Endothelial cell of hepatic sinusoid (primary cell): ENCODE data around the gene FBXO22.

Experiments used
- in situ Hi-C: cut with HindIII; loops from 2 replicates; pipeline ENCODE4 v1.10.0; 2017; ENCODE audit warnings: low sequenced_read_pairs

Gene FBXO22

DNA sequence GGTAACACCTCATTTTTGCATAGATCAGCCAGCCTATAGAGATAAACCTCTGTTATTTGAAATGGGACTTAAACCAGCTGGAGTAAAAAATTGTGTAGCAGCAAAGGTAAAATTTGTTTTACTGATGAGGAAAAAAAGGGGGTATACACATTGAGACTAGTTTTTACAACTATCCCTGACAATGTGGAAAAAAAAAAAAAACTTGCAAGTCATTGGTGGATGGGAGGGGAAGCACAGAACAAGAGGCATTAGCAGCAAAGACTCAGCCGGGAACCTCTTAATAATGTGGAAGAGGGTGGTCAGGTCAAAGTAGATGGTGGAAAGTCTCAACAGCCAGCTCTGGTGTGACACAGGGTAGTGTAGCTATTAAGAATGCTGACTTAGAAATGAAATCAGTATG, 14.5 kb downstream of the FBXO22 start:
- in situ Hi-C loops = no loop called here

DNA sequence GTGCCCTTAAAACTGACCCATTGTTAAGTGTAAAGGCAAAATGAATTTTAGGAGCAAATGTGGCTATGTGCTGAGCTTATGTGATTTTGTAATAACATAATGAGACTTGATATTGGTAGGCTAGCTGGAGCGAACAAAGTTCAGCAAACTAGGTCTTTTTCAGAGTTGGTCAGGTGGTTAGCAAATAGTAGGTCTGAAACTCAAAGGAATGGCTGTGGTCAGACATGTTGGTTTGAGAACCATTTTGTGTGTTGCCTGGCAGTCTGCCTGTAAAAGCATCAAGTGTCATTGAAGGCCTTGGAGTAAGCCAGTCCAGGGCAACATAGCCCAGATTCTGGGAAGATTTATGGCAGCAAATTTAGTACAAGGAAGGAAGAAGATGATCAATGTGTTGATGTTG, 16.4 kb downstream of the FBXO22 start:
- in situ Hi-C loops = no loop called here

DNA sequence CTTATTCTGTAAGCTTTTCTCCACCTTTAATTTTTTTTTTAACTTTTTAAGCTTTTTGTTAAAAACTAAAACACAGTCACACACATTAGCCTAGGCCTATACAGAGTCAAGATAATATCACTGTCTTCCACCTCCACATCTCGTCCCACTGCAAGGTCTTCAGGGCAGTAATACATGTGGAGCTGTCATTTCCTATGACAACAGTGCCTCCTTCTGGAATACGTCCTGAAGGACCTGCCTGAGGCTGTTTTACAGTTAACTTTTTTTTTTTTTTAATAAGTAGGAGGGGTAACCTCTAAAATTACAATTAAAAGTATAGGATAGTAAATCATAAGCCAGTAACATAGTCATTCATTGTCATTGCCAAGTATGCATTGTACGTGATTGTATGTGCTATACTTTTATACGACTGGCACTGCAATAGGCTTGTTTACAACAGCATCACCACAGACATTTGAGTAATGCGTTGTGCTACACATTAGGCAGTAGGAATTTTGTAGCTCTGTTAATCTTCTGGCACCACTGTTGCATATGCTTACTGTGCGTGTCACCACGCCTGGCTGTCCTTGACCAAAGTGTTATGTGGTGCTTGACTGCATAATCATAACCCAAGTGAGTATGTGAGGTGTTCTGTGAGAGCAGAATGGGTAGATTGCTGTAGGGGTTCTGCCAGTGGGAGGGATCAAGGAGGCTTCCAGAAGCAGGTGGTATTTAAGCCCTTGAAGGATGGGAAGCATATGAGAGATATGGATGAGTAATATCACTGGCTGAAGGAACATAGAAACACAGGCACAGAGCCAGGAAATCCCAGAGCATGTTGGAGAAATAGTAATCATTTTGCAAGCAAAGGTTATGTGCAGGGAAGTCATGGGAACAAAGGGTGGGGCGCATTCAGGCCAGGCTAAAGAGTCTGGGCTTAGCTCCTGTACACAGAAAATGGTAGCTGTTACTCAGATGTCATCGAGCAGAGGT, 18.3 kb downstream of the FBXO22 start:
- in situ Hi-C loops = no loop called here

DNA sequence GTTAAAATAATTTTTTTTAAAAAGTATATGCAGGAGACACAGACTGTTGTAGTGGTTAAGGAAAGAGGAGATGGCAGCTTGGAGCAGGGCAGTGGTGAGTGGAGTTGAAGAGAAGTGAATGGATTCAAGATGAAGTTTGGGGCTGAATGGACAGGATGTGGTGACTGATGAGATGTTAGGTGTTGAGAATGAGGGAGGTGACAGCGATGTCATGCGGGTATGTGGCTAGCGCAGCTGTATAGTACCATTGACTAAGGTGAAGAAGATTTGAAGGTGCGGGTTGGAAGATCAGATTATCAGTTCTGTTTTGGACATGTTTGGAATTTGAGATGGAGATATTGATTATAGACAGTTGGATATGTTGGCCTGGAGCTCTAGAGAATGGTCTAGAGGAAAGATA, 20.1 kb downstream of the FBXO22 start:
- in situ Hi-C loops = no loop called here

DNA sequence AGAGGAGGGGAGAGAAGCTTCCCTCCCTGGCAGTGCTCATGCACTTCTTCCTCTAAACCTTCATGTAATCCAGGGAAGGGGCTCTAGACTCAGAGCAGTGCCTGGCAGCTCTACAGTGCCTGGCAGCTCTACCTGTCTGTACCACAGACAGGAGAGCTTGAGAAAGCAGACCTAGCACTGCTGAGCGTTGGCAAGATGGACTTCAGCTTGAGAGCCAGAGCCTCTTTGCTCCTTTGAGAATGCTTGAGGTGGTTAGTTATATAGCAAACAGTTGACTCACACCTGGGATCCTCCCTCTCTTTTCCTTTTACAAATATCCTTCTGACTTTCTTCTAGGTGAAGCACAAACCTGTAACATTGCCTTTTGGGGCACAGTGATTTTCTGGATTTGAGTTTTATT, 20.9 kb downstream of the FBXO22 start:
- in situ Hi-C loops = no loop called here

- in situ Hi-C loops = no loop called here
Measured at GRCh38 chr15:75925440-75925839, 21.8 kb downstream of the FBXO22 start.

DNA sequence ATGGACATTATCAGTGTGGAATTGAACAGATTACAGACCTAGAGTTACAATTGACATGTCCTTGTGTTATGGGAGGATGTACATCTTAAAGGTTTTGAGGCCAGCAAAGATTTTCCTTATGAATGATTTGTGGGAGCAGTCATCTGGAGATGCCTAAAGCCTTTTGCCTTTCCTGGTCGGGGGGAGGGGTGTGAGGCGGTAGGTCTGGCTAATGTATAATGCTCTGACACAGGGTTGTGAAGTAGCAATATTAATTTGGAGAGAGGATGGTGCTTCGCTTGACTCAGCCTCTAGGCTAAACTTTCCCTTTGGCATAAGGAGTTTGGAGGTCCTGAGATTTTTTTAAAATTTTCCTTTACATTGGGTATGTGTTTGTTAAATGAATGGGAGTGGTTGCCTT, 23.3 kb downstream of the FBXO22 start:
- in situ Hi-C loops = no loop called here

- in situ Hi-C loops = no loop called here
Measured at GRCh38 chr15:75927601-75928000, 23.9 kb downstream of the FBXO22 start.

- in situ Hi-C loops = no loop called here
Measured at GRCh38 chr15:75928680-75929608, 25.3 kb downstream of the FBXO22 start.

- in situ Hi-C loops = no loop called here
Measured at GRCh38 chr15:75929799-75930565, 26.3 kb downstream of the FBXO22 start.

- in situ Hi-C loops = no loop called here
Measured at GRCh38 chr15:75930866-75931265, 27.2 kb downstream of the FBXO22 start.

DNA sequence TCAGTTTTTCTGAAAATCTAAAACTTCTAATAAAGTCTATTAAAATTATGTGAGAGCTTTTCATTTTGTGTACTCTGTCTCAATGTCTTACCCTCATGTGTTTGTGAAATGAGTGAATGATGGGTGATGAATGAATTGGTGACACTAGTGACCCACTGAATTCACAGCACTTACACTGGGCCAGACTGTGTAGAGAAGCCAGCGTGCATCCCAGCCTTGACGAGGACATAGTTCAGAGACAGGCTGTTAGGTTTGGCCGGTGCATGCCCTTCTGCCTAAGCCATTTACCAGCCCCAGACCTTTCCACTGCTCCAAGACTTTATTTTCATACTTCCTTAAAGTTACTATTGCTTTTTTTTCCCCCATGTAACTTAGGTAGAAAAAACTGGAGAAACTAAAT, 38.8 kb downstream of the FBXO22 start:
- in situ Hi-C loops = no loop called here

GRCh38 chr15:75943246-75943645, 39.6 kb downstream of the FBXO22 start:
- in situ Hi-C loops = no loop called here

DNA sequence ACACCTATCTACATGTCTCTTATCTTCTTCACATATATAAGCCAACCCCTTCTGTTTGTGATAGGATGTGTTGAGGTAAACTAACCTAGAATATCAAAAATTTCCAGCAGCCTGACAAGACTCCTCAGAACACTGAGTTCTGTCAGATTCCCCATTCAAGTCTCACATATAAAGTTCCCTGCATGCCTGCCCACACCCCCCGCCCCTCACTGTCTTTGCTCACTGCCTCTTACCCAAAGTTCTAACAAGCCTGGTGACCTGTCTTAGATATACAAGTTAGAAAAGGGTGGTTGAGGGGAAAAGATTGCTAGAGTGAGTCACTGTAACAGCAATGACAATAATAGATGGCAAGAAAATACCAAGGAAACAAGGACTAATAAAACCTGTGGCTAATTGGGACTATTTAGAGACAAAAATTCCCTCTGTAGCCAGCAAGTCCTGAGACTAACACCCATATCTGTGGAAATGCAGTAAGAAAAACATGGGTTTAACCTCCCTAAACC, 40.1 kb downstream of the FBXO22 start:
- in situ Hi-C loops = no loop called here

DNA sequence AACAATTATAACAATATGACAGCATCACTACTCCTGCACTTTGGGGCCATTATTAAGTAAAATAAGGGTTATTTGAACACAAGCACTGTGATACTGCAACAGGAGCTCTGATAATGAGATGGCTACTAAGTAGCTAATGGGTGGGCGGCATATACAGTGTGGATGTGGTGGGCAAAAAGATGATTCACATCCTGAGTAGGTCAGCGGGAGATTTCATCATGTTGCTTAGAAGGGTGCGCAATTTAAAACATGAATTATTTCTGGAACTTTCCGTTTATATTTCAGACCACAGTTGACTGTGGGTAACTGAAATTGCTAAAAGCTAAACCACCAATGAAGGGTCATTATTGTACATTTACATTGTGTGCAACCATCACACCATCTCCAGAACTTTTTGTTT, 42.3 kb downstream of the FBXO22 start:
- in situ Hi-C loops = no loop called here

GRCh38 chr15:75947092-75947491, 43.4 kb downstream of the FBXO22 start:
- in situ Hi-C loops = no loop called here

- in situ Hi-C loops = no loop called here
Measured at GRCh38 chr15:75948761-75949296, 45.2 kb downstream of the FBXO22 start.

DNA sequence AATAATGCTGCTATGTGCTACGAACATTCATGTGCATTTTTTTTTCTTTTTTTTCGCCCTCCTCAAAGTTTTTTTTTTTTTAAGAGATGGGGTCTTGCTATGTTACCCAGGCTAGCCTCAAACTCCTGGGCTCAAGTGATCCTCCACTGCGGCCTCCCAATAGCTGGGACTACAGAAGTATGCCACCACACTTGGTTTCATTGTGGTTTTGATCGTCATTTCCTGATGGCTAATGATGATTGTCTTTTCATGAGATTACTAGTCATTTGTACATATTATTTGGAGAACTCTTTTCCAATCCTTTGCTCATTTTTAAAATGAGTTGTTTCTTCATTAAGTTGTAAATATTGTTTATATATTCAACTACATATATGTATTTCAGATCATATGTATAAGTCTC, 48.8 kb downstream of the FBXO22 start:
- in situ Hi-C loops = no loop called here

GRCh38 chr15:75955720-75956119, 52.0 kb downstream of the FBXO22 start:
- in situ Hi-C loops = no loop called here

DNA sequence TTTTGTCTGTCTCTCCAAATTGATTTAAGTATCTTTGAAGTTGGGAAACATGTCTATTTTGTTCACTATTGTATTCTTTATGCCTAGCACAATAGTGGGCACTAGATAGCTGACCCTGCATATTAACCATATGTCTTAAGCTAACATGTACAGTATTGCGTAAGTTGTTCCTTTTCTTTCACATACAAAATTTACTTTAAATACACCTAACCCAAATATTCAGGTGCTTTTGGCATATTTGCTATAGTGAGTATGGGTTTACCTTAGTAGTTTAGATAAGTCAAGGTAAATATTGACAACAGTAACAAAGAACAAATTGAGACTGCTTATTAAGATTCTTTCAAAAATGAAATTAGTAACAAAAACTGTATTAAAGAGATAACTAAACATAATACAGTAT, 57.7 kb downstream of the FBXO22 start:
- in situ Hi-C loops = no loop called here
